K562 (cell line): Measurements from ENCODE around the gene COL28A1. TPM values are rescaled to one million over a fixed set of nuclear protein-coding genes. Genes with fewer than 3 reads are reported as not detected.

Experiments
- ATAC-seq: fragments of 200-7000 bp; cut with Tn5 transposase; 3 replicates; pipeline ENCODE4 v1.9.1; 2020; ENCODE audit warnings: moderate library complexity
- BruUV-seq: library from RNA; stranded (reverse); fragments of 400-500 nt; replicated peaks from 2 replicates; lab custom pipeline; 2021; lab: Mats Ljungman, UMichigan
- CTCF ChIA-PET: fragments of 300-600 bp; formaldehyde crosslinking; extraction: SDS; loops from one replicate; lab custom pipeline; 2021; ENCODE audit warnings: low intra/inter-chr PET ratio; lab: Yijun Ruan, JAX
- POLR2A ChIA-PET: fragments of 300-600, 350-650 bp; sonication (Branson Sonifier 250); formaldehyde crosslinking; extraction: SDS; loops from one replicate; lab custom pipeline; 2021; ENCODE audit warnings: antibody characterized with exemption, inconsistent platforms; lab: Yijun Ruan, JAX
- DNase-seq, 4 experiments: peaks; one replicate each; pipeline versions ENCODE4 v3.0.0 to v3.0.0-alpha.2; 2011 to 2018; ENCODE audit warnings: low spot score in 3 of 4, mixed read lengths in 3 of 4; ENCODE audit errors: extremely low read depth in 1 of 4
- FAIRE-seq: peaks from 2 replicates; lab custom pipeline; 2011; peaks lifted over from hg19 to GRCh38; lab: Jason Lieb, UNC
- H2AFZ ChIP-seq: 2 replicates; pipeline ENCODE4 v1.6.0; 2011; ENCODE audit warnings: low read depth, low read length, control low read depth, inconsistent platforms
- H3K27ac ChIP-seq: fragments of 200-600 bp; 3 replicates; pipeline ENCODE4 v1.8.0; 2011; ENCODE audit warnings: low read depth, mild to moderate bottlenecking, control low read depth, inconsistent platforms, low read length, moderate library complexity, mixed read lengths; ENCODE audit errors: extremely low read depth
- H3K27me3 ChIP-seq, 2 experiments: fragments of 300-600 bp in 1 of 2; 2 replicates in 1 of 2; 3 replicates in 1 of 2; pipeline versions ENCODE4 v1.6.0 to v1.8.0; 2011; ENCODE audit warnings: inconsistent platforms in 2 of 2, low read length in 2 of 2, mild to moderate bottlenecking in 1 of 2, mixed read lengths in 1 of 2, moderate library complexity in 1 of 2; ENCODE audit not compliant: control insufficient read depth in 2 of 2, insufficient read depth in 2 of 2
- H3K36me3 ChIP-seq: fragments of 300-600 bp; 3 replicates; pipeline ENCODE4 v1.8.0; 2011; ENCODE audit warnings: mild to moderate bottlenecking, low read length, inconsistent platforms; ENCODE audit not compliant: control insufficient read depth, insufficient read depth
- H3K4me1 ChIP-seq, 2 experiments: fragments of 200-600 bp in 1 of 2; replicated peaks in 1 of 2; 2 replicates in 1 of 2; 3 replicates in 1 of 2; pipeline versions ENCODE4 v1.5.1 to v1.8.0; 2011; ENCODE audit warnings: inconsistent platforms in 2 of 2, low read length in 2 of 2, mild to moderate bottlenecking in 1 of 2, mixed read lengths in 1 of 2, moderate library complexity in 1 of 2; ENCODE audit not compliant: control insufficient read depth in 2 of 2, insufficient read depth in 2 of 2
- H3K4me2 ChIP-seq: 2 replicates; pipeline ENCODE4 v1.6.1; 2011; ENCODE audit warnings: low read length, control low read depth, inconsistent platforms, mixed read lengths; ENCODE audit not compliant: insufficient read depth
- H3K4me3 ChIP-seq: fragments of 200-600 bp; sonication (generic), shearing (Covaris generic); 2 replicates; pipeline ENCODE4 v1.5.1; 2016; ENCODE audit warnings: control low read depth, inconsistent platforms
- H3K79me2 ChIP-seq: fragments of 200-600 bp; 3 replicates; pipeline ENCODE4 v1.8.0; 2011; ENCODE audit warnings: low read length, inconsistent platforms; ENCODE audit not compliant: control insufficient read depth, insufficient read depth
- H3K9ac ChIP-seq, 2 experiments: 2 replicates each; pipeline versions ENCODE4 v1.6.0 to v1.6.1; 2011; ENCODE audit warnings: low read depth in 2 of 2, low read length in 2 of 2, control low read depth in 1 of 2, inconsistent platforms in 1 of 2, mild to moderate bottlenecking in 1 of 2, mixed read lengths in 1 of 2; ENCODE audit not compliant: insufficient read depth in 1 of 2
- H3K9me1 ChIP-seq: one replicate; pipeline ENCODE4 v1.6.0; 2011; ENCODE audit warnings: inconsistent platforms, mild to moderate bottlenecking, low read length, moderate library complexity; ENCODE audit not compliant: control insufficient read depth, insufficient read depth
- H3K9me3 ChIP-seq: replicated peaks from 2 replicates; pipeline ENCODE4 v1.5.1; 2011; ENCODE audit warnings: low read depth, low read length, inconsistent platforms; ENCODE audit not compliant: control insufficient read depth, insufficient read depth
- H4K20me1 ChIP-seq: replicated peaks from 2 replicates; pipeline ENCODE4 v1.6.1; 2011; ENCODE audit warnings: low read length, inconsistent platforms, mixed read lengths; ENCODE audit not compliant: control insufficient read depth, insufficient read depth
- ASH1L ChIP-seq: fragments of 450-650 bp; IDR thresholded peaks from 2 replicates; pipeline ENCODE4 v1.6.1; 2018; ENCODE audit warnings: borderline replicate concordance, mild to moderate bottlenecking, low read depth; ENCODE audit not compliant: partially characterized antibody
- CHD1 ChIP-seq: fragments of 200-600 bp; sonication (generic); IDR thresholded peaks from one replicate; pipeline ENCODE4 v1.6.1; 2012; ENCODE audit warnings: mild to moderate bottlenecking, moderate library complexity, low read length, inconsistent platforms
- CREBBP ChIP-seq: IDR thresholded peaks from one replicate; pipeline ENCODE4 v1.6.1; 2012; ENCODE audit warnings: low read depth, mild to moderate bottlenecking, control low read depth, inconsistent platforms, low read length
- FUS ChIP-seq: fragments of 200-400 bp; formaldehyde crosslinking; optimal IDR thresholded peaks from 2 replicates; pipeline ENCODE3; 2017; ENCODE audit warnings: low read depth, low read length
- HDAC8 ChIP-seq: fragments of 450-650 bp; IDR thresholded peaks from 2 replicates; pipeline ENCODE4 v1.6.1; 2016; ENCODE audit warnings: mild to moderate bottlenecking, missing genetic modification characterization, moderate library complexity, missing compliant biosample characterization
- JUND ChIP-seq, 2 experiments: IDR thresholded peaks; 2 replicates in 1 of 2; 3 replicates in 1 of 2; pipeline ENCODE4 v1.6.1; 2011; ENCODE audit warnings: borderline replicate concordance in 2 of 2, low read depth in 2 of 2, low read length in 2 of 2, improper control_type of control experiment in 1 of 2, missing biosample characterization in 1 of 2, missing genetic modification characterization in 1 of 2, missing genetic modification reagents in 1 of 2
- KAT7 ChIP-seq: sonication (generic); formaldehyde crosslinking; IDR thresholded peaks from 2 replicates; pipeline ENCODE4 v1.8.0; 2022; ENCODE audit warnings: missing genetic modification reagents, mild to moderate bottlenecking, borderline replicate concordance
- KDM1A ChIP-seq, 2 experiments: fragments of 450-650 bp; IDR thresholded peaks; 2 replicates each; pipeline ENCODE4 v1.6.1; 2016; ENCODE audit warnings: mild to moderate bottlenecking in 2 of 2
- KLF10 ChIP-seq: fragments of 250-450 bp; sonication (Bioruptor Pico); IDR thresholded peaks from 2 replicates; pipeline ENCODE4 v1.6.1; 2021; ENCODE audit warnings: matching md5 sums
- MAFK ChIP-seq: IDR thresholded peaks from 2 replicates; pipeline ENCODE4 v1.6.1; 2011; ENCODE audit warnings: low read length, improper control_type of control experiment
- NUFIP1 ChIP-seq: fragments of 450-650 bp; IDR thresholded peaks from 2 replicates; pipeline ENCODE4 v1.6.1; 2018; ENCODE audit not compliant: partially characterized antibody
- OTX1 ChIP-seq: fragments of 450-650 bp; formaldehyde crosslinking; IDR thresholded peaks from 2 replicates; pipeline ENCODE4 v1.4.0; 2022; ENCODE audit warnings: mild to moderate bottlenecking
- RBBP5 ChIP-seq: fragments of 200-600 bp; sonication (generic); IDR thresholded peaks from 2 replicates; pipeline ENCODE4 v1.6.1; 2012; ENCODE audit warnings: borderline replicate concordance, mild to moderate bottlenecking, low read length, control low read depth, inconsistent platforms; ENCODE audit not compliant: insufficient read depth, poor library complexity, severe bottlenecking
- RBM15 ChIP-seq: fragments of 200-400 bp; formaldehyde crosslinking; IDR thresholded peaks from 2 replicates; pipeline ENCODE4 v1.6.1; 2018; ENCODE audit warnings: mild to moderate bottlenecking, low read length, moderate library complexity; ENCODE audit not compliant: insufficient read depth
- ZFPM2 ChIP-seq: fragments of 250-450 bp; sonication (Bioruptor Pico); IDR thresholded peaks from 2 replicates; pipeline ENCODE4 v1.5.1; 2022; ENCODE audit warnings: mild to moderate bottlenecking
- ZSCAN32 ChIP-seq: fragments of 450-650 bp; formaldehyde crosslinking; IDR thresholded peaks from 2 replicates; pipeline ENCODE4 v1.4.0; 2020; ENCODE audit warnings: mild to moderate bottlenecking, moderate library complexity
- WGBS: fragments of 100-300 bp; shearing (Covaris generic); methylation state at CpG from one replicate; pipeline ENCODE4 v1.1.6; 2016; ENCODE audit warnings: low coverage, mixed read lengths; ENCODE audit not compliant: insufficient coverage; ENCODE audit errors: missing lambda C conversion rate; 5-methylcytosine and 5-hydroxymethylcytosine counted together
- in situ Hi-C: fragments of 300-500 bp; cut with MboI; formaldehyde crosslinking; loops from 4 replicates; pipeline ENCODE4 v1.15.0; 2018; ENCODE audit warnings: inconsistent platforms, mixed read lengths
- intact Hi-C: fragments of 100-400 bp; cut with micrococcal nuclease; formaldehyde crosslinking; loops from 2 replicates; pipeline ENCODE4 v1.14.2; 2022
- polyA plus RNA-seq, 8 experiments: library from polyadenylated mRNA; depleted of rRNA in 4 of 8; stranded (reverse) in 5 of 8; unstranded in 3 of 8; fragments of >200 nt; fragmentation: Nextera tagmentation in 2 of 8; fragmentation: Illumina TruSeq in 1 of 8; extraction: Ambion mirVana in 2 of 8; extraction: Trizol in 1 of 8; gene quantifications; 2 replicates each; pipeline versions ENCODE4 v1.2.1 to v1.2.3, GENCODE V29; 2011 to 2014; ENCODE audit warnings: inconsistent platforms in 1 of 8, missing spikeins in 1 of 8
- total RNA-seq, 7 experiments: library from RNA; depleted of rRNA in 6 of 7; stranded (reverse); fragments of >200 nt in 6 of 7; fragmentation: Illumina TruSeq in 2 of 7; extraction: Trizol in 2 of 7; gene quantifications; 2 replicates each; pipeline versions ENCODE4 v1.2.1 to v1.2.3, GENCODE V29; 2011 to 2021; ENCODE audit warnings: low replicate concordance in 1 of 7
- TF ChIP-seq, protein P1 (sequence below): fragments of 450-650 bp; formaldehyde crosslinking; IDR thresholded peaks from 2 replicates; pipeline ENCODE4 v1.4.0; 2022; ENCODE audit warnings: missing genetic modification characterization
- TF ChIP-seq, protein P2 (sequence below), 2 experiments: fragments of 450-650 bp; conservative IDR thresholded peaks; 2 replicates each; pipeline ENCODE4 v1.6.1; 2017; ENCODE audit warnings: mild to moderate bottlenecking in 2 of 2, moderate library complexity in 2 of 2
- TF ChIP-seq, protein P3 (sequence below): fragments of 250-450 bp; sonication (Bioruptor Pico); IDR thresholded peaks from 2 replicates; pipeline ENCODE4 v1.4.0; 2020
- TF ChIP-seq, protein P4 (sequence below): fragments of 250-450 bp; sonication (Bioruptor Pico); IDR thresholded peaks from 2 replicates; pipeline ENCODE4 v1.8.0; 2021; ENCODE audit warnings: moderate library complexity, mild to moderate bottlenecking, inconsistent platforms

The COL28A1 gene
- total and polyA plus RNA-seq, 9 of the 15 experiments (the other 6 are each of a cell fraction or from before 2014, with no cell fraction given), result 0.03 to 0.13 (median 0.05) TPM; not detected in 3

DNA sequence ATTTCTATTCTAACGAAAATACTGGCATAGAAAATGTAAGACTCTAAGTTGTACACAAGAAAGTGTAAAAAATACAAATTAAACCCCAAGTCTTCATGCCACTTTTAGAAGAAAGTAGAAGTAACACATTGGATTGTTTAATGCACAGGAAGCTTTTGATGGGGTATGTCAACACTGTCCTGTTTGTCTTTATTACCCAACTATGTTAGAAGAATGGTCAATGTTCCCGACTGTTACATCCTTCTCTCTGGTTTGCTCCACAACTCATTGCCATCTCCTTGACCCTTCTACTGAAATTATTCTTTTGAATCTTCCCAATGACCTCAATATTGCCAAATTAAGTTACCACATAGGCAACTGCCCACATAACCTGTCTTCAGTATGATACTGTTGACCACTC lies 35.8 kb downstream of the COL28A1 start:
- no TSS peak for BruUV-seq
- Histone ChIP-seq H3K9me3 (no peaks in the 10 kb centered on the region), H3K4me2 (no peak overlapping the region), H4K20me1 (no peaks in the 10 kb centered on the region), H3K4me3 (no peak overlapping the region), H3K9me1 (no peaks in the 10 kb centered on the region), H2AFZ (no peak overlapping the region), H3K9ac (no peak overlapping the region), H3K79me2 (no peaks in the 10 kb centered on the region), H3K27me3 (no peaks in the 10 kb centered on the region), H3K36me3 (no peaks in the 10 kb centered on the region), H3K27ac (no peak overlapping the region), H3K4me1 (no peaks in the 10 kb centered on the region)
- CTCF ChIA-PET, result no interaction called here
- WGBS, result 3% methylated on average over 2 of the region's 2 CpGs
- DNase-seq, result no peak
- no peak for FAIRE-seq
- ATAC-seq, result no peak
- TF ChIP-seq CHD1 (no peak), FUS (no peak), CREBBP (no peak), JUND (IDR thresholded peaks at IDR 0.05; ENCODE audit: borderline replicate concordance, low read depth, low read length) (no peak), JUND (tag; IDR thresholded peaks at IDR 0.05; ENCODE audit: borderline replicate concordance, low read depth, low read length) (no peak), ZFPM2 (CRISPR knock-in tag) (no peak), MAFK (no peak), HDAC8 (no peak), ASH1L (no peak), KLF10 (CRISPR knock-in tag) (no peak), RBBP5 (no peak), KDM1A (IDR thresholded peaks at IDR 0.05) (no peak), RBM15 (no peak), KAT7 (CRISPR knock-in tag) (no peak), ZSCAN32 (CRISPR knock-in tag) (no peak), NUFIP1 (no peak), OTX1 (CRISPR knock-in tag) (no peak)
- TF ChIP-seq, protein P1, sequence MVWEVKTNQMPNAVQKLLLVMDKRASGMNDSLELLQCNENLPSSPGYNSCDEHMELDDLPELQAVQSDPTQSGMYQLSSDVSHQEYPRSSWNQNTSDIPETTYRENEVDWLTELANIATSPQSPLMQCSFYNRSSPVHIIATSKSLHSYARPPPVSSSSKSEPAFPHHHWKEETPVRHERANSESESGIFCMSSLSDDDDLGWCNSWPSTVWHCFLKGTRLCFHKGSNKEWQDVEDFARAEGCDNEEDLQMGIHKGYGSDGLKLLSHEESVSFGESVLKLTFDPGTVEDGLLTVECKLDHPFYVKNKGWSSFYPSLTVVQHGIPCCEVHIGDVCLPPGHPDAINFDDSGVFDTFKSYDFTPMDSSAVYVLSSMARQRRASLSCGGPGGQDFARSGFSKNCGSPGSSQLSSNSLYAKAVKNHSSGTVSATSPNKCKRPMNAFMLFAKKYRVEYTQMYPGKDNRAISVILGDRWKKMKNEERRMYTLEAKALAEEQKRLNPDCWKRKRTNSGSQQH, result no peak
- TF ChIP-seq, protein P2, sequence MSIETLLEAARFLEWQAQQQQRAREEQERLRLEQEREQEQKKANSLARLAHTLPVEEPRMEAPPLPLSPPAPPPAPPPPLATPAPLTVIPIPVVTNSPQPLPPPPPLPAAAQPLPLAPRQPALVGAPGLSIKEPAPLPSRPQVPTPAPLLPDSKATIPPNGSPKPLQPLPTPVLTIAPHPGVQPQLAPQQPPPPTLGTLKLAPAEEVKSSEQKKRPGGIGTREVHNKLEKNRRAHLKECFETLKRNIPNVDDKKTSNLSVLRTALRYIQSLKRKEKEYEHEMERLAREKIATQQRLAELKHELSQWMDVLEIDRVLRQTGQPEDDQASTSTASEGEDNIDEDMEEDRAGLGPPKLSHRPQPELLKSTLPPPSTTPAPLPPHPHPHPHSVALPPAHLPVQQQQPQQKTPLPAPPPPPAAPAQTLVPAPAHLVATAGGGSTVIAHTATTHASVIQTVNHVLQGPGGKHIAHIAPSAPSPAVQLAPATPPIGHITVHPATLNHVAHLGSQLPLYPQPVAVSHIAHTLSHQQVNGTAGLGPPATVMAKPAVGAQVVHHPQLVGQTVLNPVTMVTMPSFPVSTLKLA (conservative IDR thresholded peaks at IDR 0.05), result no peak
- TF ChIP-seq, protein P3, sequence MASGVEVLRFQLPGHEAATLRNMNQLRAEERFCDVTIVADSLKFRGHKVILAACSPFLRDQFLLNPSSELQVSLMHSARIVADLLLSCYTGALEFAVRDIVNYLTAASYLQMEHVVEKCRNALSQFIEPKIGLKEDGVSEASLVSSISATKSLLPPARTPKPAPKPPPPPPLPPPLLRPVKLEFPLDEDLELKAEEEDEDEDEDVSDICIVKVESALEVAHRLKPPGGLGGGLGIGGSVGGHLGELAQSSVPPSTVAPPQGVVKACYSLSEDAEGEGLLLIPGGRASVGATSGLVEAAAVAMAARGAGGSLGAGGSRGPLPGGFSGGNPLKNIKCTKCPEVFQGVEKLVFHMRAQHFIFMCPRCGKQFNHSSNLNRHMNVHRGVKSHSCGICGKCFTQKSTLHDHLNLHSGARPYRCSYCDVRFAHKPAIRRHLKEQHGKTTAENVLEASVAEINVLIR (CRISPR knock-in tag), result no peak
- TF ChIP-seq, protein P4, sequence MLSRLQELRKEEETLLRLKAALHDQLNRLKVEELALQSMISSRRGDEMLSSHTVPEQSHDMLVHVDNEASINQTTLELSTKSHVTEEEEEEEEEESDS, result no peak
- intact Hi-C loops, result no loop called here
- POLR2A ChIA-PET, result no interaction called here
- in situ Hi-C loops, result no loop called here
